Gastrocnemius medialis (tissue), 4 donors: ENCODE data around the gene COL28A1. TPM values are rescaled to one million over a fixed set of nuclear protein-coding genes. Genes with fewer than 3 reads are reported as not detected.

Experiments used
- ATAC-seq, 2 donors: fragments of 150-250 bp; one replicate each; pipeline ENCODE4 v1.9.1; 2016
- DNase-seq, 2 donors: peaks; one replicate each; pipeline ENCODE4 v3.0.0-alpha.2; 2019
- H3K27ac ChIP-seq, 4 donors: fragments of 200-600 bp; sonication (generic); 1 replicate in 1 of 4; 2 replicates in 3 of 4; pipeline ENCODE4 v1.5.1; 2016 to 2018; ENCODE audit warnings: mild to moderate bottlenecking in 2 of 4, moderate library complexity in 1 of 4
- H3K27me3 ChIP-seq, 3 donors: fragments of 200-600 bp; sonication (generic) in 2 of 3; 1 replicate in 1 of 3; 2 replicates in 2 of 3; pipeline versions ENCODE4 v1.5.1 to v1.6.0; 2016 to 2019; ENCODE audit warnings: mild to moderate bottlenecking in 1 of 3, moderate library complexity in 1 of 3
- H3K36me3 ChIP-seq, 2 donors: fragments of 200-600 bp; sonication (generic) in 1 of 2; one replicate each; pipeline ENCODE4 v1.5.1; 2017 to 2018
- H3K4me1 ChIP-seq, 2 donors: fragments of 200-600 bp; sonication (generic) in 1 of 2; one replicate each; pipeline ENCODE4 v1.5.1; 2016 to 2017; ENCODE audit warnings: mild to moderate bottlenecking in 2 of 2
- H3K4me3 ChIP-seq, 4 donors: fragments of 200-600 bp; sonication (generic) in 3 of 4; 1 replicate in 1 of 4; 2 replicates in 3 of 4; pipeline ENCODE4 v1.5.1; 2016 to 2019; ENCODE audit warnings: mild to moderate bottlenecking in 2 of 4
- H3K9me3 ChIP-seq, 3 donors: fragments of 200-600 bp; sonication (generic) in 2 of 3; 1 replicate in 1 of 3; 2 replicates in 2 of 3; pipeline ENCODE4 v1.5.1; 2016 to 2019
- POLR2A ChIP-seq, 2 donors: fragments of 450-650 bp; IDR thresholded peaks; one replicate each; pipeline ENCODE4 v1.6.1; 2017; ENCODE audit warnings: antibody characterized with exemption in 2 of 2, mild to moderate bottlenecking in 2 of 2, moderate library complexity in 2 of 2
- in situ Hi-C, 4 donors: fragments of 200-750 bp; cut with MboI; loops; one replicate each; pipeline versions ENCODE4 v1.15.0 to v1.8.0; 2017; ENCODE audit warnings: low sequenced_read_pairs in 4 of 4
- intact Hi-C: fragments of 100-400 bp; cut with DNase I; formaldehyde crosslinking; loops from one replicate; pipeline ENCODE4 v1.15.1; 2023; ENCODE audit warnings: low total_unique reads
- total RNA-seq, 4 donors: library from RNA; depleted of rRNA; stranded (reverse); fragments of >200 nt; gene quantifications; one replicate each; pipeline versions ENCODE4 v1.1.0 to v1.2.3, GENCODE V29; 2016
- TF ChIP-seq, protein P1 (sequence below), 5 experiments: fragments of 450-650 bp in 3 of 5; fragments of 200-600 bp in 2 of 5; sonication (generic) in 2 of 5; IDR thresholded peaks in 4 of 5; conservative IDR thresholded peaks in 1 of 5; 1 replicate in 4 of 5; 2 replicates in 1 of 5; pipeline ENCODE4 v1.5.1; 2016 to 2019; ENCODE audit warnings: antibody characterized with exemption in 5 of 5, mild to moderate bottlenecking in 3 of 5, moderate library complexity in 3 of 5

Gene COL28A1
- total RNA-seq, 4 donors from 2014 or later, result 0.58 to 15.2 (median 2.0) TPM

- in situ Hi-C loops, result loop anchor here in 2 of 4 donors (10.0 kb wide), 4 partner anchors 123 to 803 kb away; no protein-coding TSS in a partner anchor
- Histone ChIP-seq H3K4me3 (no peak overlapping the region), H3K4me1 (no peaks in the 10 kb centered on the region), H3K36me3 (no peaks in the 10 kb centered on the region), H3K27ac (no peak overlapping the region), H3K9me3 (no peaks in the 10 kb centered on the region), H3K27me3 (no peaks in the 10 kb centered on the region)
- DNase-seq (no peak), ATAC-seq (no peak)
- no peak for TF ChIP-seq POLR2A (IDR thresholded peaks at IDR 0.05)
- TF ChIP-seq, protein P1, sequence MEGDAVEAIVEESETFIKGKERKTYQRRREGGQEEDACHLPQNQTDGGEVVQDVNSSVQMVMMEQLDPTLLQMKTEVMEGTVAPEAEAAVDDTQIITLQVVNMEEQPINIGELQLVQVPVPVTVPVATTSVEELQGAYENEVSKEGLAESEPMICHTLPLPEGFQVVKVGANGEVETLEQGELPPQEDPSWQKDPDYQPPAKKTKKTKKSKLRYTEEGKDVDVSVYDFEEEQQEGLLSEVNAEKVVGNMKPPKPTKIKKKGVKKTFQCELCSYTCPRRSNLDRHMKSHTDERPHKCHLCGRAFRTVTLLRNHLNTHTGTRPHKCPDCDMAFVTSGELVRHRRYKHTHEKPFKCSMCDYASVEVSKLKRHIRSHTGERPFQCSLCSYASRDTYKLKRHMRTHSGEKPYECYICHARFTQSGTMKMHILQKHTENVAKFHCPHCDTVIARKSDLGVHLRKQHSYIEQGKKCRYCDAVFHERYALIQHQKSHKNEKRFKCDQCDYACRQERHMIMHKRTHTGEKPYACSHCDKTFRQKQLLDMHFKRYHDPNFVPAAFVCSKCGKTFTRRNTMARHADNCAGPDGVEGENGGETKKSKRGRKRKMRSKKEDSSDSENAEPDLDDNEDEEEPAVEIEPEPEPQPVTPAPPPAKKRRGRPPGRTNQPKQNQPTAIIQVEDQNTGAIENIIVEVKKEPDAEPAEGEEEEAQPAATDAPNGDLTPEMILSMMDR (IDR thresholded peaks at IDR 0.05 in 4 of 5, conservative IDR thresholded peaks at IDR 0.05 in 1 of 5), result no peak
- intact Hi-C loops, result loop anchor here (5.0 kb wide), 1 partner anchor 320 kb away; no protein-coding TSS in a partner anchor
These were observed 113.8 kb downstream of the COL28A1 start for GRCh38 chr7:7421826-7422225.

DNA sequence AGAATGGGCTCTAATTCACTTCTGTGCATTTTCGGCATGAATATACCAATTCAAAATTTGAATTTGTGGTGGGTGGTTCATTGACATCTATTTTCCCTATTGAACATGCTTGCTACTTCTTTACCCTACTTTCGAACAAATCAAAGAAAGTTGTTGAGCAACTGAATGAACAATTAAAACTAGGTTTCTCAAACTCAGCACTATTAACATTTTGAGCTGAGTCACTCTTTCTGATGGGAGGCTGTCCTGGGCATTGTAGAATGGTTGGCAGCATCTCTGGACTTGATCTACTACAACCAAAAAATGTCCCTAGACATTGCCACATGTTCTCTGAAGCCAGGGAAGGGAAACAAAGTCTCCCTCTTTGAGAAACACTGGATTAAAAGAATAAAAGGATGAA, 116.7 kb downstream of the COL28A1 start:
- H3K9me3 ChIP-seq, result no peaks in the 10 kb centered on the region
- H3K36me3 ChIP-seq, result no peaks in the 10 kb centered on the region
- DNase-seq (no peak), ATAC-seq (no peak)
- no peaks in the 10 kb centered on the region for H3K4me1 ChIP-seq
- TF ChIP-seq, protein P1 (IDR thresholded peaks at IDR 0.05 in 4 of 5, conservative IDR thresholded peaks at IDR 0.05 in 1 of 5), result no peak
- no peak for TF ChIP-seq POLR2A (IDR thresholded peaks at IDR 0.05)
- H3K27ac ChIP-seq, result no peak overlapping the region
- intact Hi-C loops, result no loop called here
- no peaks in the 10 kb centered on the region for H3K27me3 ChIP-seq
- in situ Hi-C loops, result no loop called here
- H3K4me3 ChIP-seq, result no peak overlapping the region

GRCh38 chr7:7417851-7418250, 117.8 kb downstream of the COL28A1 start:
- in situ Hi-C loops (no loop called here), intact Hi-C loops (no loop called here)
- TF ChIP-seq, protein P1 (IDR thresholded peaks at IDR 0.05 in 4 of 5, conservative IDR thresholded peaks at IDR 0.05 in 1 of 5), result no peak
- TF ChIP-seq POLR2A (IDR thresholded peaks at IDR 0.05), result no peak
- H3K4me3 ChIP-seq, result no peak overlapping the region
- no peak overlapping the region for H3K27ac ChIP-seq
- no peaks in the 10 kb centered on the region for H3K4me1 ChIP-seq
- no peaks in the 10 kb centered on the region for H3K27me3 ChIP-seq
- H3K36me3 ChIP-seq, result no peaks in the 10 kb centered on the region
- ATAC-seq (no peak), DNase-seq (no peak)
- H3K9me3 ChIP-seq, result no peaks in the 10 kb centered on the region

- ATAC-seq, result no peak
- intact Hi-C loops, result no loop called here
These were observed 118.3 kb downstream of the COL28A1 start for GRCh38 chr7:7417414-7417813.

More at GRCh38 chr7:7417414-7417813, 118.3 kb downstream of the COL28A1 start:
- Histone ChIP-seq H3K27me3 (no peaks in the 10 kb centered on the region), H3K36me3 (no peaks in the 10 kb centered on the region), H3K4me1 (no peaks in the 10 kb centered on the region), H3K27ac (no peak overlapping the region), H3K9me3 (no peaks in the 10 kb centered on the region), H3K4me3 (no peak overlapping the region)
- DNase-seq, result no peak
- in situ Hi-C loops, result no loop called here
- TF ChIP-seq POLR2A (IDR thresholded peaks at IDR 0.05), result no peak
- TF ChIP-seq, protein P1 (IDR thresholded peaks at IDR 0.05 in 4 of 5, conservative IDR thresholded peaks at IDR 0.05 in 1 of 5), result no peak
